Peyer's patch (tissue), 4 donors: ENCODE results near the gene MRPS24.
A peak's percentile ranks its signal among the peaks of the same experiment; 100 is the strongest.

Source experiments
- POLR2A ChIP-seq, 2 donors: fragments of 450-650 bp; IDR thresholded peaks; one replicate each; pipeline ENCODE4 v1.5.1; 2017; ENCODE audit warnings: antibody characterized with exemption in 2 of 2, mild to moderate bottlenecking in 2 of 2, moderate library complexity in 2 of 2
- TF ChIP-seq, protein P1 (sequence below), 6 experiments: fragments of 450-650 bp in 4 of 6; fragments of 200-600 bp in 2 of 6; sonication (generic) in 1 of 6; IDR thresholded peaks; one replicate each; pipeline ENCODE4 v1.5.1; 2017 to 2019; ENCODE audit warnings: antibody characterized with exemption in 6 of 6, mild to moderate bottlenecking in 3 of 6, moderate library complexity in 1 of 6

DNA sequence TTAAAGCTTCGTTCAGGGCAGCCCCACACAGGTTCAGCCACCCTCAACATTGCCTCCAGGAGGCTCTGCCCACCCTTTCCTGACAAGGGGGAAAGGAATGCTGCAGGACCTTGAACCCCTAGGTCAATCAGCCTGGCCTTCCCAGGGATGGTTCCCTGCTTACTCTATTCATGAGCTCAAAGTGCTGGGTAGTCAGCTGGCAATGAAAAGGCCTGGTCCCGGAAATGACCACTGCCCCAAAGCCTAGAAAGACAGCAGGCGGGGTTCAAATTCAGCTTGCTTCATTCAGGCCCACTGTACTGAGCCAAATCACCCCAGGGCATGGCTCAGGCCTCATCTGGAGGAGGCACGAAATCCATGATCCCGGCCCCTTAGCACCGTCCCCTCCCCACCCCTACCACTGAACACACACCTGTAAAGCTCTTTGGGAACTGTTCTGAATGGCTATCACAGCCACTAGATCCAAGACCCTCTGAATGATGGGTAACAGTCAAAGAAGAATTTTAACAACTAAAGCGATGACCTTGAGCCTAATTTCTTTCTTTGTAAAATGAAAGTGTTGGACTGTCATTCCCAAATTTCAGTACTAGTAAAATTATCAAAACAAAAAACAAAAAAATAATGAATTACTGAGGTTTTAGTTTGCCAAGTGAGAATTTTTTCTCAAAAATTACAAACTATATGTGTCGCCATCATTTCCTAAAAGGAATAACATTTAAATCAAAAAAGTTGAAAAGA, 36.1 kb upstream of the MRPS24 start:
- TF ChIP-seq, protein P1, sequence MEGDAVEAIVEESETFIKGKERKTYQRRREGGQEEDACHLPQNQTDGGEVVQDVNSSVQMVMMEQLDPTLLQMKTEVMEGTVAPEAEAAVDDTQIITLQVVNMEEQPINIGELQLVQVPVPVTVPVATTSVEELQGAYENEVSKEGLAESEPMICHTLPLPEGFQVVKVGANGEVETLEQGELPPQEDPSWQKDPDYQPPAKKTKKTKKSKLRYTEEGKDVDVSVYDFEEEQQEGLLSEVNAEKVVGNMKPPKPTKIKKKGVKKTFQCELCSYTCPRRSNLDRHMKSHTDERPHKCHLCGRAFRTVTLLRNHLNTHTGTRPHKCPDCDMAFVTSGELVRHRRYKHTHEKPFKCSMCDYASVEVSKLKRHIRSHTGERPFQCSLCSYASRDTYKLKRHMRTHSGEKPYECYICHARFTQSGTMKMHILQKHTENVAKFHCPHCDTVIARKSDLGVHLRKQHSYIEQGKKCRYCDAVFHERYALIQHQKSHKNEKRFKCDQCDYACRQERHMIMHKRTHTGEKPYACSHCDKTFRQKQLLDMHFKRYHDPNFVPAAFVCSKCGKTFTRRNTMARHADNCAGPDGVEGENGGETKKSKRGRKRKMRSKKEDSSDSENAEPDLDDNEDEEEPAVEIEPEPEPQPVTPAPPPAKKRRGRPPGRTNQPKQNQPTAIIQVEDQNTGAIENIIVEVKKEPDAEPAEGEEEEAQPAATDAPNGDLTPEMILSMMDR (IDR thresholded peaks at IDR 0.05), result no peak
- peak; percentile 85 to 92 for TF ChIP-seq POLR2A (IDR thresholded peaks at IDR 0.05)
